AG04450 (cell line): ENCODE measurements around the gene RHBDL1. TPM values are rescaled to one million over a fixed set of nuclear protein-coding genes. Genes with fewer than 3 reads are reported as not detected.

Experiments
- CTCF ChIA-PET: fragments of 300-600, 350-600 bp; formaldehyde crosslinking; extraction: SDS; loops from one replicate; lab custom pipeline; 2022; ENCODE audit warnings: antibody characterized with exemption, inconsistent platforms; lab: Charles Lee
- POLR2A ChIA-PET: fragments of 350-600 bp; formaldehyde crosslinking; extraction: SDS; loops from one replicate; lab custom pipeline; 2021; ENCODE audit warnings: antibody characterized with exemption, inconsistent platforms; lab: Yijun Ruan, JAX
- DNase-seq: peaks from one replicate; pipeline ENCODE4 v3.0.0-alpha.2; 2011; ENCODE audit warnings: low read depth, low spot score
- H3K27ac ChIP-seq: one replicate; pipeline ENCODE4 v1.5.1; 2012; ENCODE audit warnings: low read depth, low read length, control low read depth
- H3K27me3 ChIP-seq: one replicate; pipeline ENCODE4 v1.6.0; 2012; ENCODE audit warnings: low read length; ENCODE audit not compliant: control insufficient read depth, insufficient read depth
- H3K4me3 ChIP-seq: 2 replicates; pipeline ENCODE4 v1.5.1; 2011; ENCODE audit warnings: mild to moderate bottlenecking, low read depth, low read length, control low read depth
- H3K9me3 ChIP-seq: 2 replicates; pipeline ENCODE4 v1.5.1; 2012; ENCODE audit warnings: low read length; ENCODE audit not compliant: control insufficient read depth, insufficient read depth
- CTCF ChIP-seq: IDR thresholded peaks from 2 replicates; pipeline ENCODE4 v1.5.1; 2011; ENCODE audit warnings: low read depth, low read length, control low read depth, inconsistent platforms
- polyA plus RNA-seq: library from polyadenylated mRNA; depleted of rRNA; stranded (reverse); fragments of >200 nt; gene quantifications from 2 replicates; pipeline ENCODE4 v1.2.3, GENCODE V29; 2011; rRNA removed

RHBDL1 gene
- polyA plus RNA-seq, 1 experiment = 1.5 TPM

GRCh38 chr16:726188-726437 is 50.6 kb downstream of the RHBDL1 start:
- CTCF ChIA-PET = interaction anchor here (1.4 kb wide), 1 partner anchor 10 kb away, joined by 5 read pairs; no protein-coding TSS in a partner anchor
- Histone ChIP-seq H3K27me3 (no peaks in the 10 kb centered on the region), H3K27ac (no peak overlapping the region), H3K4me3 (no peak overlapping the region), H3K9me3 (no peaks in the 10 kb centered on the region; the same call in 1 of the 2 replicates)
- no peak for TF ChIP-seq CTCF
- DNase-seq = no peak
- POLR2A ChIA-PET = interaction anchor here (1.4 kb wide), 1 partner anchor 14 kb away, joined by 6 read pairs; no protein-coding TSS in a partner anchor

- no peaks in the 10 kb centered on the region; the same call in 1 of the 2 replicates for H3K9me3 ChIP-seq
- ChIA-PET CTCF (no interaction called here), POLR2A (interaction anchor here (0.5 to 1.4 kb wide), 2 partner anchors 14 to 361 kb away, joined by 3 to 6 read pairs; no protein-coding TSS in a partner anchor)
- no peak for DNase-seq
- H3K27ac ChIP-seq = peak within 1 kb of the TSS; percentile 39
- no peaks in the 10 kb centered on the region for H3K27me3 ChIP-seq
- TF ChIP-seq CTCF = no peak
- H3K4me3 ChIP-seq = peak within 1 kb of the TSS; percentile 73
These were observed 51.2 kb downstream of the RHBDL1 start, which contains the start of the genes CCDC78 and HAGHL for GRCh38 chr16:726438-727290. Gene CCDC78, minus strand, starts transcription at chr16:726443. Its CDS starts 76 bp downstream, at chr16:726367. Gene HAGHL, plus strand, starts transcription at chr16:727106. Its CDS starts 404 bp downstream, at chr16:727510.

GRCh38 chr16:727291-727977 is 52.0 kb downstream of the RHBDL1 start:
- Histone ChIP-seq H3K9me3 (no peaks in the 10 kb centered on the region; the same call in 1 of the 2 replicates), H3K27ac (no peak overlapping the region), H3K27me3 (no peaks in the 10 kb centered on the region), H3K4me3 (peak overlapping the region; percentile 73)
- no peak for TF ChIP-seq CTCF
- ChIA-PET CTCF (interaction anchor here (1.0 kb wide), 1 partner anchor 15 kb away, joined by 5 read pairs; no protein-coding TSS in a partner anchor), POLR2A (interaction anchor here (0.6 kb wide), 1 partner anchor 75 kb away, joined by 3 read pairs; no protein-coding TSS in a partner anchor)
- DNase-seq = no peak

Other genes with a start within 250 kb of the RHBDL1 start
- gene CAPN15, start 148.0 kb upstream of the RHBDL1 start, polyA plus RNA-seq = 7.5 and 8.6 TPM in 2 replicates
- not detected in 2 replicates for gene PRR35, start 115.3 kb upstream of the RHBDL1 start, polyA plus RNA-seq
- gene NHLRC4, start 108.7 kb upstream of the RHBDL1 start, polyA plus RNA-seq = 0.45 and 0.88 TPM in 2 replicates
- gene PIGQ, start 105.7 kb upstream of the RHBDL1 start, polyA plus RNA-seq = 12.1 and 17.6 TPM in 2 replicates
- gene RAB40C, start 85.6 kb upstream of the RHBDL1 start, polyA plus RNA-seq = 4.2 and 6.1 TPM in 2 replicates
- not detected in 2 replicates for gene WFIKKN1, start 44.7 kb upstream of the RHBDL1 start, polyA plus RNA-seq
- gene METTL26, start 39.4 kb upstream of the RHBDL1 start, polyA plus RNA-seq = 58.3 and 69.5 TPM in 2 replicates
- gene MCRIP2, start 33.8 kb upstream of the RHBDL1 start, polyA plus RNA-seq = 6.7 and 10.8 TPM in 2 replicates
- gene WDR90, start 26.3 kb upstream of the RHBDL1 start, polyA plus RNA-seq = 2.1 and 2.5 TPM in 2 replicates
- gene RHOT2, start 7.5 kb upstream of the RHBDL1 start, polyA plus RNA-seq = 38.0 and 53.3 TPM in 2 replicates
- 88.8 and 109 TPM in 2 replicates for gene STUB1, start 4.7 kb downstream of the RHBDL1 start, polyA plus RNA-seq
- gene JMJD8, start 8.7 kb downstream of the RHBDL1 start, polyA plus RNA-seq = 33.1 and 51.4 TPM in 2 replicates
- gene WDR24, start 14.7 kb downstream of the RHBDL1 start, polyA plus RNA-seq = 2.0 and 3.6 TPM in 2 replicates
- 0.11 and 0.22 TPM in 2 replicates for gene FBXL16, start 30.1 kb downstream of the RHBDL1 start, polyA plus RNA-seq
- gene METRN, start 39.4 kb downstream of the RHBDL1 start, polyA plus RNA-seq = 20.0 and 23.9 TPM in 2 replicates
- gene ANTKMT, start 45.5 kb downstream of the RHBDL1 start, polyA plus RNA-seq = 5.3 and 6.7 TPM in 2 replicates
- gene CCDC78, start 50.8 kb downstream of the RHBDL1 start, polyA plus RNA-seq = 1.1 and 1.5 TPM in 2 replicates
- 4.2 and 5.5 TPM in 2 replicates for gene HAGHL, start 51.4 kb downstream of the RHBDL1 start, polyA plus RNA-seq
- 14.4 and 17.6 TPM in 2 replicates for gene CIAO3, start 65.3 kb downstream of the RHBDL1 start, polyA plus RNA-seq
- 0.11 and 0.17 TPM in 2 replicates for gene MSLN, start 85.1 kb downstream of the RHBDL1 start, polyA plus RNA-seq
- gene RPUSD1, start 112.7 kb downstream of the RHBDL1 start, polyA plus RNA-seq = 9.2 and 13.5 TPM in 2 replicates
- gene CHTF18, start 112.9 kb downstream of the RHBDL1 start, polyA plus RNA-seq = 1.1 and 2.1 TPM in 2 replicates
- gene GNG13, start 125.1 kb downstream of the RHBDL1 start, polyA plus RNA-seq = not detected in 2 replicates